NCI-H1105 treated with DMSO at 0.1 percent for 48 hours (cell line): Measurements from ENCODE around the gene SMURF2.
"Not testable (repeated sequence)": the region's sequence is repeated elsewhere in the genome, so short reads cannot be mapped to it uniquely, and the experiment has no call there.

Source experiments
- DNase-seq: peaks from one replicate; lab custom pipeline; 2025; lab: John Stamatoyannopoulos, UW

SMURF2 gene

GRCh38 chr17:64661976-64662773 lies at the start of gene SMURF2:
Gene SMURF2 (minus strand): TSS chr17:64662307. CDS start chr17:64661880, 427 bp downstream.
- peak; percentile 53 for DNase-seq

- DNase-seq = no peak
Observed at GRCh38 chr17:64709481-64709880, 47.4 kb upstream of the SMURF2 start.

- DNase-seq = peak; percentile 20
Observed at GRCh38 chr17:64707050-64707591, 45.0 kb upstream of the SMURF2 start.

- DNase-seq = no peak
Observed at GRCh38 chr17:64706224-64707049, 44.3 kb upstream of the SMURF2 start.

GRCh38 chr17:64702815-64703214 lies 40.7 kb upstream of the SMURF2 start:
- no peak for DNase-seq

GRCh38 chr17:64698725-64699124 lies 36.6 kb upstream of the SMURF2 start:
- DNase-seq = no peak

GRCh38 chr17:64694207-64694606 lies 32.1 kb upstream of the SMURF2 start:
- DNase-seq = no peak

GRCh38 chr17:64692187-64692586 lies 30.1 kb upstream of the SMURF2 start:
- DNase-seq = no peak

GRCh38 chr17:64689106-64689505 lies 27.0 kb upstream of the SMURF2 start:
- no peak for DNase-seq

GRCh38 chr17:64688481-64688880 lies 26.4 kb upstream of the SMURF2 start:
- no peak for DNase-seq

- DNase-seq = no peak
Observed at GRCh38 chr17:64687961-64688360, 25.9 kb upstream of the SMURF2 start.

GRCh38 chr17:64687376-64687775 lies 25.3 kb upstream of the SMURF2 start:
- no peak for DNase-seq

GRCh38 chr17:64686705-64687104 lies 24.6 kb upstream of the SMURF2 start:
- DNase-seq = no peak

GRCh38 chr17:64685705-64686104 lies 23.6 kb upstream of the SMURF2 start:
- DNase-seq = no peak

GRCh38 chr17:64683796-64684195 lies 21.7 kb upstream of the SMURF2 start:
- DNase-seq = no peak

- DNase-seq = no peak
Observed at GRCh38 chr17:64682261-64683181, 20.4 kb upstream of the SMURF2 start.

- DNase-seq = no peak
Observed at GRCh38 chr17:64679710-64680216, 17.7 kb upstream of the SMURF2 start.

- DNase-seq = no peak
Observed at GRCh38 chr17:64676763-64677162, 14.7 kb upstream of the SMURF2 start.

- DNase-seq = not testable (repeated sequence)
Observed at GRCh38 chr17:64670843-64671590, 8.9 kb upstream of the SMURF2 start.

GRCh38 chr17:64667807-64668721 lies 6.0 kb upstream of the SMURF2 start:
- DNase-seq = not testable (repeated sequence)
